HG02759 (cell line): ENCODE results near the gene FHIP2A.
"Not testable (repeated sequence)": the region's sequence is repeated elsewhere in the genome, so short reads cannot be mapped to it uniquely, and the experiment has no call there.

ENCODE experiments used
- ATAC-seq: cut with Tn5 transposase; IDR thresholded peaks from one replicate; pipeline ENCODE4 v1.9.1; 2021; ENCODE audit warnings: mild to moderate bottlenecking, moderate library complexity; ENCODE audit not compliant: unreplicated experiment

The FHIP2A gene, protein sequence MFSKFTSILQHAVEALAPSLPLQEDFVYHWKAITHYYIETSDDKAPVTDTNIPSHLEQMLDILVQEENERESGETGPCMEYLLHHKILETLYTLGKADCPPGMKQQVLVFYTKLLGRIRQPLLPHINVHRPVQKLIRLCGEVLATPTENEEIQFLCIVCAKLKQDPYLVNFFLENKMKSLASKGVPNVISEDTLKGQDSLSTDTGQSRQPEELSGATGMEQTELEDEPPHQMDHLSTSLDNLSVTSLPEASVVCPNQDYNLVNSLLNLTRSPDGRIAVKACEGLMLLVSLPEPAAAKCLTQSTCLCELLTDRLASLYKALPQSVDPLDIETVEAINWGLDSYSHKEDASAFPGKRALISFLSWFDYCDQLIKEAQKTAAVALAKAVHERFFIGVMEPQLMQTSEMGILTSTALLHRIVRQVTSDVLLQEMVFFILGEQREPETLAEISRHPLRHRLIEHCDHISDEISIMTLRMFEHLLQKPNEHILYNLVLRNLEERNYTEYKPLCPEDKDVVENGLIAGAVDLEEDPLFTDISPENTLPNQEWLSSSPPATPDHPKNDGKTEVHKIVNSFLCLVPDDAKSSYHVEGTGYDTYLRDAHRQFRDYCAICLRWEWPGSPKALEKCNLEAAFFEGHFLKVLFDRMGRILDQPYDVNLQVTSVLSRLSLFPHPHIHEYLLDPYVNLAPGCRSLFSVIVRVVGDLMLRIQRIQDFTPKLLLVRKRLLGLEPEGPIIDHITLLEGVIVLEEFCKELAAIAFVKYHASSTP

DNA sequence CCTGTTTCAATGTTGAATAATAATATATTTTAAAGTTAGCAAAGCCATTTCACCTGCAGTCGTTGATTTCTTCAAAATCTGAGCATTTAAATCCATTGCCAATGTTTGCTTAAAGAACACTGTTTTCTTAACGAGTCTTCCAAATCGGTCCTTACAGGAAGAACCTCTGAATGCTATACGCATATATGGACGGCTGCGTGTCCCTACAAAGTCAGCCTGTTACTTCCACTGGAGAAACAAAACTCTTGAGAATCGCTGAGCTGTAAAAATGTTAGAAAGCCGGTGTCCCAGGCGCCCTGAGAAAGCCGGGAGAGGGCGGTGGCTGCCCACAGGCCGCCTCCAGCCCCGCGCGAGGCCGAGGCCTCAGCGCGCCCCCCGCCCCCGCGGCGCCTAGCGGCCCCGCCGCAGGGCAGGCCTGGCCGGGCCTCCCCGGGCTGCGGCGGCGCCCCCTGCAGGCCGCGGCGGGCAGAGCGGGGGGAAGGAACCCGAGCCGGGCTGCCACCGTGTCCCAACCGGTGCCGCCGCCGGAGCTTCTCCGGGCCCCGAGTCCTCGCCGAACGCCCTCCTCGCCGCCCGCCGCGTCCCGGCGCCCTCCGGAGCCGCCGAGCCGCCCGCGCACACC lies at the start of gene FHIP2A:
FHIP2A (plus strand) TSS at position 488 of the 622 bp plus-strand sequence. CDS start 299 bp downstream, outside the sequence.
- peak; percentile 87 for ATAC-seq

DNA sequence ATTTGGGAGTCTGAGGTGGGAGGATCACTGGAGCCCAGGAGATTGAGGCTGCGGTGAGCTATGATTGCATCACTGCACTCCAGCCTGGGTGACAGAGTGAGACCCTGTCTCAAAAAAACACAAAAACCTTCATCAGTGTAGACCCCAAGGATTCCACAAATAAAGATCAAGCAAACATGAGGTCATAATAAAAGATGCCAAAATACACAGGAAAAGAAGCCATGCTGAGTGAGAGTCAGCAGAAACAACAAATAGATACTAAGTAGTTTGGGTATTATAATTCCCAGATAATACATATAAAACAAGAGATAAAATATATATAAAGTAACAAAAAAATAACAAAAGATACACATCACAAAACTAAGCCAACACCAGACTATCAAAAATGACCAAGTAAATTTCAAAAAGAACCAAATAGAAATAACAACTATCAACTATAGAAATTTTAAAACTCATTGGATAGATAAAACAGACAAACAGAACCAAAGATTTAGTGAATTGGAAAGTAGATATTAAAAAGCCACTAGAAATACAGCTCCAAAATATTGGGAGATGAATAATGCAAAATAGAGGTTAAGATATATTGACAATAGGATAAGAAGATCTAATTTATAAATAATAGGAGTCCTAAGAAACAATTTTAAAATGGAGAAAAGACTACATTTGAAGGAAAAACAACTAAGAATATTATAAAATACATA lies 48.9 kb upstream of the FHIP2A start:
- ATAC-seq = no peak

DNA sequence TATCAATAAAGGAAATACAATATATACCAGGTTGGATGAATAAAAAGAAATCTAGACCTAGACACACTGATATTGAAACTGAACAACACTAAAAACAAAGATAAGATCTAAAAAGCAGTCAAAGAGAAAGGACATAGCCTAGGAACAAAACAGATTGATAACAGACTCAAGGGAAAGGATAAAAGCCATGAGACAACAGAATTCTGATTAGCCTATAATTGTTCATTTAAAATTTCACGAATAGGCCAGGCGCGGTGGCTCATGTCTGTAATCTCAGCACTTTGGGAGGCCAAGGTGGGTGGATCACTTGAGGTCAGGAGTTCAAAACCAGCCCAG lies 48.4 kb upstream of the FHIP2A start:
- ATAC-seq = no peak

DNA sequence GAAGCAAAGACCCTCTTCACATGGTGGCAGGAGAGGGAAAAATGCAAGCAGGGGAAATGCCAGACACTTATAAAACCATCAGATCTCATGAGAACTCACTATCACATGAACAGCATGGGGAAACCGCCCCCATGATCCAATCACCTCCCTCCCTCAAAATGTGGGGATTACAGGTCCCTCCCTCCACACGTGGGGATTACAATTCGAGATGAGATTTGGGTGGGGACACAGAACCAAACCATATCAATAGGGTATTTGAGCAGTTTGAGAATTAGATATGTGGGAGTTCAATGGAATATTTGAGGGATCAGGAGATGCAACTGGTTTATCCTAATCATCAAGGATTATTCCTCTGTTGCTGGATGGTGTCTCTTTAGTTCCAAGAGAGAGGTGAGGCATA lies 46.5 kb upstream of the FHIP2A start:
- not testable (repeated sequence) for ATAC-seq

DNA sequence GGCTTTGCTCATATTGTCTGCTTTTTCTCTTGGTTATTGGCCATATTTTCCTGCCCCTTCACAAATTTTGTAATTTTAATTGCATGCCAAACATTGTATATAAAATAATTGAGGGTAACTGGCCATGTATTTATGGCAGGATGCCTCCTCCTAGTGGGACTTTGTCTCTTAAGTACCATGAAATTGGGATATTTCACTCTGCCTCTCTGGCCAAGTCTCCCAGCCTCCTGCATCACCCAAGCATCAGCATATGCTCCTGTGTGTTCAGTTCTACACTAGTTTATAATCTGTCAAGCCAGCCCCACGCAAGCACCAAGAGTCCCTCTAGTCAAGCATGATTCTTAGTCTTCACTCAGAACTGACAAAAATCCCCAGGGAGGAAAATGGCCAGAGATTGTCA lies 44.2 kb upstream of the FHIP2A start:
- ATAC-seq = no peak

DNA sequence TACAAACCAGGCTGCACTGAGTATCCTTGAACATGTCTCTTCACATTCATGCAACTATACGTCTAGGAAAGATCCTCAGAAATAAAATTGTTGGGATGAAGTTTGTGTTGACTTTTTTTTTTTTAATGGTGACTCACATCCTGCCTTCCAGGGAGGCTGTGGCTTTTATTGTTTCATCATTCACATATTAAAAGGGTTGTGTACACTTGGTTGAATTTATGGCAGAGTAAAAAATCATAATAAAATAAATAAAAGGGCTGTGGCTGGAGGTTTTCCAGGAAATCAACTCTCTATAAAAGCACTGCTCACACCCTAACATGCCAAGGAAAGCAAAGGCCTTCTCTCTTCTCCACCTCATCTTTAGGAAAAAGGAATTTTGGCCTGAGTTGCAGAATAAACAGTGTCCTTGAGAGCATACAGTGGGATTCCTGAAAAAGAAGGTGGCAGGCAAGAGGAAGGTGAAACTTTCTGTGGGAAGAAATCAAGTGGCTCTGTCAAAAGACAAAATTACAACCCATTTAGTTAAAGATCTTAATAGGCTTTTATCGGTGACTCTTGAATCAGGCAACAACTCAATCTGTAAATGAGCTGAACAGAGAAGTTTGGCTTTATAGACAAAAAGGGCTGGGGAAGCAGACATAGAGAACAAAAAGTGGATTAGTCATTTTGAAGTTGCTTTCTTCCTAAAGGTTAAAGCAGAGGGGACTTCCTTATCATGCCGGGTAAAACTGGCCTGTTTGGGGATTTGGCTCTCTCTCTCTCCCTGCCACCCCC lies 41.6 kb upstream of the FHIP2A start:
- ATAC-seq = no peak

DNA sequence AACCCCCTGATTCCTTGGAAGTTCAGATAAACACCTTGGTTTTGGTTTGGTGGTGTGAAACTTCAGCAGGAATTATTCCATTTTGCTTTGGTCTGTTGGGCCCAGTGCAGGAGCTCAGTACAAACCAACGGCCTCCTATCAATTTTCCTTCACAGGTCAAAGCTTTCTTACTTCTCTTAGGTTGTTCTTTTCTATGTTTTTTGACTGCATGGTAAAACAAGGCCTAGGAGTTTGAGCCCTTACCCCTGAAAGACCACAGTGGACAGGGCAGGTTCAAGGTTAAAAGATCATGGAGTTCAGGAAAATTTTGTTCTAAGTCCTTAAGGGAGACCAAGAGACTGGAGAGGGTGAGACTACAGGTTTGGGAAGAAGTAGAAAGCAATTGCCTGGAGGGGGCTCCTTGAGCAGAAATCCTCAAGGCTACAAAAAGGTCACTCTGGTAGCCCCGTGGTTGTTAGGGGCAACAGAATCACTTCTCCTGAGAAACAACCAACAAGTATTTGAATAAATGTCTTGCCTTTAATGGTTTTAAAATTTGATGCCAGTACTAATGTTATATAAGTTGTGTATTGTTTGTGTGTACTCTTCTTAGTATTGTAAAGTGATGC lies 40.9 kb upstream of the FHIP2A start:
- no peak for ATAC-seq

DNA sequence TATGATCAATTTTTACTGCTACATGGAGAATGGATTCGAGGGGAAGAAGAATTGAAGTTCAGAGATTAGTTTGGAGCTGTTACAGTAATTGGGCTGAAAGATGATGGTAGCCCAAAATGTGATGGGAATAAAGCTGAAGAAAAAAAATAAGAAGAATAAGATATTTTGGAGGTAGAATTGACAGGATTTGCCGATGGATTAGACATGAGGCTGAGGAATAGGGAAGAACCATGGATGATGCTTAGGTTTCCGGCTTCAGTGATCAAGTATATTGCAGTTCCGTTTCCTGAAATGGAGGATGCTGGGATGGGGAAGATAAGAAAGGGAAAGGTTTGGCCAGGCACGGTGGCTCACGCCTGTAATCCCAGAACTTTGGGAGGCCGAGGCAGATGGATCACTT lies 38.9 kb upstream of the FHIP2A start:
- ATAC-seq = no peak

DNA sequence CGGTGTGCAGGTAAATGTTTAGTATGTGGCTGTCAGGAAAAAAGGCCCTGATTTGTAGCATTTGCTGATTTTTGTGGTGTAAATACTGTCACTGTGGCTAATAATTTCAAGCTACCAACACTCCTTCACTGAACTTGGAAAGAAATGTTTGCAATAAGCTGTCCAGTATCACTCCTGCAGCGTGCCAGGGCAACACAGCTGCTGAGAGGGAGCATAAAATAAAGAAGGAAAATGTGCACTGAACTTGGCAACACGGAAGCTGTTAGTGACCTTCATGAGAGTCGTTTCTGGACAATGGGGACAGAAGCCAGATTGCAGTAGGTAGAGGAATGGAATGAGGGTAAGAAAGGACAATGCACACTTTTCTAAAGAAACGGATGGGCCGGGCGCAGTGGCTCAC lies 37.9 kb upstream of the FHIP2A start:
- ATAC-seq = no peak

DNA sequence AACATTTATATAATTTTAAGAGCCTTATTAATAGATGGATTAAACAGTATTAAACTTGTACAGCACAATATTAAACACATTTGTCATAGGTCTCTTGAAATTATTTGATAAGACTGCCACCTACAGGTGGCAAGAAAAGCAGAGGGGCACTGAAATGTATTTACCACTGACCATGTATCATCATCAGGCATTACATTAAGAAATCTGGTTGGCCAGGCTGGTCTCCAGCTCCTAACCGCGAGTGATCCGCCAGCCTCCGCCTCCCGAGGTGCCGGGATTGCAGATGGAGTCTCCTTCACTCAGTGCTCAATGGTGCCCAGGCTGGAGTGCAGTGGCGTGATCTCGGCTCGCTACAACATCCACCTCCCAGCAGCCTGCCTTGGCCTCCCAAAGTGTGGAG lies 35.1 kb upstream of the FHIP2A start:
- peak; percentile 66 for ATAC-seq

DNA sequence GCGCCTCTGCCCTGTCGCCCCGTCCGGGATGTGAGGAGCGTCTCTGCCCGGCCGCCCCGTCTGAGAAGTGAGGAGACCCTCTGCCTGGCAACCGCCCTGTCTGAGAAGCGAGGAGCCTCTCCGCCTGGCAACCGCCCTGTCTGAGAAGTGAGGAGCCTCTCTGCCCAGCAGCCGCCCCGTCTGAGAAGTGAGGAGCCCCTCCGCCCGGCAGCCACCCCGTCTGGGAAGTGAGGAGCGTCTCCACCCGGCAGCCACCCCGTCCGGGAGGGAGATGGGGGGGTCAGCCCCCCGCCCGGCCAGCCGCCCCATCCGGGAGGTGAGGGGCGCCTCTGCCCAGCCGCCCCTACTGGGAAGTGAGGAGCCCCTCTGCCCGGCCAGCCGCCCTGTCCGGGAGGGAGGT lies 34.4 kb upstream of the FHIP2A start:
- ATAC-seq = not testable (repeated sequence)

DNA sequence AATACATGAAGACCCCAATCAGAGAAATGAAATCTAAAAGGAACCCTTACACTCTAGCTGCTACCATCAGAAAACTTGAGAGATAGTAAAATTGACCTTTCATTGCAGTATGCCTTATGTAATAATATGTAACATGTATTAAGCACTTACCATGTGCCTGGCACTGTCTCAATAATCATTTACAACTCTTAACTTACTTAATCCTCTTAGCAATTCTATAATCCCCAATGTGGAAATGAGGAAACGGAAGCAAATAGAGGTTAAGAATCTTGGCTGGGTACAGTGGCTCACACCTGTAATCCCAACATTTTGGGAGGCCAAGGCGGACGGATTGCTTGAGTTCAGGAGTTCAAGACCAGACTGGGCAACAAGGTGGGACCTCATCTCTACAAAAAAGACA lies 29.8 kb upstream of the FHIP2A start:
- no peak for ATAC-seq

DNA sequence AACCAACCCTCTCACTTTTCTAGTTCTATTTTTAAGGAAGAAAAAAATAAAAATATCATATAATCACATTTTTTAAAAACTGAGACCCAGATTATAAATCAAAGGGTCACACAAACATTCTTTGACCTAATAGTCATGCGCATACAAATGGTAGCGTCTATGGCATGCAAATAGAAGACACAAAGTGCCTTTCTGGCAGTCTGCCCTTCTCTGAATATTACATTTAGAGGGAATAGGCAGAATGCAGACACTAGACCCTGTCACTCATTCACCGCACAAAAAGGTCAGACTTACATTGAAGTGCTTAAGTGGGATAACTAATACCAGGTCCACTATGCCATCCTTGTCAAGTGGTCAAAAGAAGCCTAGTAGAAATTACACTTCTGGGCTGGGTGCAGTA lies 26.5 kb upstream of the FHIP2A start:
- ATAC-seq = no peak

DNA sequence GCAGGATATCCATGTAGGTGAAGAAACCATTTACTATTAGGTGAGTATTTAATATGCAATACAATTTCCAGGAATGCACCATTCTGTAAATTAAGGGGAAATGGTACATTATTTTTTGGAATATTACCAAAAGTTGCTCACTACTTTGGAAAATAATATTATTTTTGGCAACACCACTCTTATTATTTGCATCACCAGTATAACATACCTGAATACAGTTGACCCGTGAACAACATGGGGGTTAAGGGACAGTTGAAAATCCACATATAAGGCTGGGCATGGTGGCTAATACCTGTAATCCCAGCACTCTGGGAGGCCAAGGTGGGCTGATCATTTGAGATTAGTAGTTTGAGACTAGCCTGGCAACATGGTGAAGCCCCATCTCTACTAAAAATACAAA lies 21.2 kb upstream of the FHIP2A start:
- no peak for ATAC-seq

DNA sequence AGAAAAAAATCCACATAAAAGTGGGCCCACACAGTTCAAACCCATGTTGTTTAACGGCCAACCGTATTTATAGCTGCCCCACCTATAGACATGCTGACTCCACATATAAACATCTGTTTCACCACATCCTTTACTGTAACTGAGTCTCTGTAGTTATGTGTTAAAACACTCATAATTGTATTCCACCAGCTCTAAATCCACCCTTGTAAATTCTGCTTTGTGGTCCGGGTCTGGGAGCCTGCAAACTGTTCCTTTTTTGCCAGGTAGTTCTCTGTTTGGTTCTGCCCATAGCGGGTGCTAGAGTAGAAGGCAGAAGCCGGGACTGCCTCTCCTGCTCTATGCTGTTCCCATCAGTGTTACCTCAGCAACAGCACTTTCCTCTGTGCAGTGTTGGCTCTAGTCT lies 20.2 kb upstream of the FHIP2A start:
- peak; percentile 68 for ATAC-seq

DNA sequence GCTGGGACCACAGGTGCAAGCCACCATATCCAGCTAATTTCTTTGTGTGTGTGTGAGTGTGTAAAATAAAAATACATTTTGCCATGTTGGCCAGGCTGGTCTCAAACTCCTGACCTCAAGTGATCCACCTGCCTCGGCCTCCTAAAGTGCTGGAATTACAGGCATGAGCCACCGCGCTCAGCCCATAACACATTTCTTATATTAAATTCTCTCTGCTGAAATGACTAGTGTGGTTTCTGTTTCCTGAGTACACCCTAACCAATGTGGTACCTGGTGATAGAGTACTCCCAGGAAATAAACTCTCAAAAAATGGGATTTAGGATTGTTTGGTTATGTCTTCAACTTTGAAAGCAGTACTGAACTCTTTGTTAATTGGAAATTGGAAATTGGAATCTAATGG lies 19.4 kb upstream of the FHIP2A start:
- ATAC-seq = no peak

DNA sequence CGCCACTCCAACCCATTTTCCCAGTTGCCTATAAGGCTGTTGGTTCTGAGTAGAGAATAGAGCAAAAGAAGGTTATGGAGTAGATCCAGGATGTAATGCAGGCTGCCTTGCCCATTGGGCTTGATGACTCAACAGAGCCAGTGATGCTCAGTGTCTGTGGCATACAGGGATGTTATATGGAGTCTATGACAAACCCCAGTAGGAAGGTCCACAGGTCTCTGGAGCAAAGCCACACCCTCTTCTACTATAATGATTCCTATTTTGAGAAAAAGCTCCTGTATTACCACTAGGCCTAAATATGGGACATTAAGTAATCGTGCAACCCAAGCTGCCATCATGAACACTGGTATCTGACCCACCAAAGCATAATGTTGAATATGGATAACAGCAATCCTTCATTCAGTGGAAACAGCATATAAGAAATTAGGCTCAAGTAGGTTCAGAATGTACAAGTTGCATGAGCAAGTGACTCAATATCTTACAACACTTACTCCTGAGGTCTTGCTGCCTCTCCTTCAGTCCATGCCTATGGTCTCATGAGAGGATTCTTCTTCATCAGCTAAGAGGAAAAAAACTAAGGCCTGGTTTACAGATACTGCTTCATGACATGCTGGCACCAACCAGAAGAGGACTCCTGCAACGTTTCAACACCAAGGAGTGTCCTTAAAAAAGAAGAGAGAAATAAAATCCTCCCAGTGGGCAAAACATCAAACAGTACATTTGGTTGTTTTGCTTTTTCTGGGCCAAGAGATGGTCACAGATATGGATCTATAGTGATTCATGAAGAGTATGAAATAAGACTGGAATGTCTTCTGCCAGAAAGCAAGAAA lies 14.8 kb upstream of the FHIP2A start:
- no peak for ATAC-seq

DNA sequence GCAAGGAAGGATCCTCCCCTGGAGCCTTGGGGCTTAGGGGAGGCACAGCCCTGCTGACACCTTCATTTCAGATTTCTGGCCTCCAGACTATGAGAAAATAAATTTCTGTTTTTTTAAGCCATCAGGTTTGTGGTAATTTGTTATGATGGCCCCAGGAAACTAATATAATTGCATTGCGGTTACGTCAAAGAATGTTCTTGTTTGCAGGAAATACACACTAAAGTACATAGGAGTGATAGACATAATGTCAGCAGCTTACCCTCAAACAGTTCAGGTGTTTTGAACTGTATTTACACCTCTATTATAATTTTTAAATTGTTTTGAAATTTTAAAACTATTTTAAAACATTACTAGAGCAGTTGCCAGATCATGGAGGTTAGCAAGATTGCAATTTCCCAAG lies 12.6 kb upstream of the FHIP2A start:
- ATAC-seq = no peak

DNA sequence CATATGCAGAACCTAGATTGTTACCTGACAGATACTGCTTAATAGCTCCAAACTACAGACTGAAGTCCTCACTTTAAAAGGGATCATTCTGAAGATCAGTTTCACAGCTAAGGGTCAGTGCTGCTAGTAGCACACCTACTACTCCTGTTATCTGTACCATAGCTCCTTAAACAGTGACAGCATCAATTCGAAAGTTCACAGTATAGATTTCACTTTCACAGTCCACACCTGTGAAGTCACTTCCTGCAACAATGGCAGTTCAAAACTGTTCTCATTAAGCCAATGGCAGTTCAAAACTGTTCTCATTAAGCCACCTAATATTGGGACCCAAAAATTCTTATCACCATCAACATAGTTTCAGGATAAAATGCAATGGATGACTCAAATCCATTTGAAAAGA lies 10.7 kb upstream of the FHIP2A start:
- peak; percentile 99 for ATAC-seq
